GM23338 (cell line): Measurements from ENCODE around the gene AGAP3. TPM values are rescaled to one million over a fixed set of nuclear protein-coding genes. Genes with fewer than 3 reads are reported as not detected.

Experiments used
- ATAC-seq: fragments of 200-7000 bp; cut with Tn5 transposase; 3 replicates; pipeline ENCODE4 v1.9.1; 2020
- DNase-seq: peaks from one replicate; pipeline ENCODE4 v3.0.0-alpha.2; 2015; ENCODE audit warnings: low spot score
- H2AFZ ChIP-seq: fragments of 200-600 bp; sonication (generic); 2 replicates; pipeline ENCODE4 v1.8.0; 2016; ENCODE audit warnings: antibody characterized with exemption, mild to moderate bottlenecking, moderate library complexity
- H3F3A ChIP-seq: fragments of 200-600 bp; sonication (generic); replicated peaks from 2 replicates; pipeline ENCODE4 v1.8.0; 2017; ENCODE audit warnings: antibody characterized with exemption, mixed run types, low read depth
- H3K27ac ChIP-seq: fragments of 200-600 bp; sonication (generic); 2 replicates; pipeline ENCODE4 v1.6.1; 2016; ENCODE audit warnings: low read depth
- H3K27me3 ChIP-seq: fragments of 200-600 bp; sonication (generic); 2 replicates; pipeline ENCODE4 v1.8.0; 2016; ENCODE audit warnings: mild to moderate bottlenecking, mixed run types, moderate library complexity; ENCODE audit not compliant: insufficient read depth
- H3K36me3 ChIP-seq: fragments of 200-600 bp; sonication (generic); 2 replicates; pipeline ENCODE4 v1.8.0; 2016; ENCODE audit warnings: mild to moderate bottlenecking; ENCODE audit not compliant: insufficient read depth
- H3K4me1 ChIP-seq: fragments of 200-600 bp; sonication (generic); 2 replicates; pipeline ENCODE4 v1.8.0; 2016; ENCODE audit warnings: mild to moderate bottlenecking, moderate library complexity; ENCODE audit not compliant: insufficient read depth
- H3K4me2 ChIP-seq: fragments of 200-600 bp; sonication (generic); 2 replicates; pipeline ENCODE4 v1.7.1; 2017; ENCODE audit warnings: mixed run types
- H3K4me3 ChIP-seq: fragments of 200-600 bp; sonication (generic); 2 replicates; pipeline ENCODE4 v1.6.1; 2016; ENCODE audit warnings: mixed run types
- H3K79me2 ChIP-seq: fragments of 200-600 bp; sonication (generic); replicated peaks from 2 replicates; pipeline ENCODE4 v1.8.0; 2017; ENCODE audit warnings: mild to moderate bottlenecking; ENCODE audit not compliant: insufficient read depth
- H3K9me2 ChIP-seq: fragments of 200-600 bp; sonication (generic); 2 replicates; pipeline ENCODE4 v1.8.0; 2017; ENCODE audit not compliant: insufficient read depth
- H4K20me1 ChIP-seq: fragments of 200-600 bp; sonication (generic); replicated peaks from 2 replicates; pipeline ENCODE4 v1.8.0; 2017; ENCODE audit warnings: mild to moderate bottlenecking; ENCODE audit not compliant: insufficient read depth
- H3K27ac Mint-ChIP-seq: 2 replicates; pipeline ENCODE4 v1.8.0; 2020; ENCODE audit warnings: inconsistent platforms, mild to moderate bottlenecking, moderate library complexity, mixed read lengths
- H3K27me3 Mint-ChIP-seq: 3 replicates; pipeline ENCODE4 v1.8.0; 2022; ENCODE audit warnings: low read depth, mild to moderate bottlenecking, moderate library complexity, mixed read lengths, inconsistent platforms; ENCODE audit not compliant: insufficient read depth, poor library complexity
- H3K36me3 Mint-ChIP-seq: 3 replicates; pipeline ENCODE4 v1.8.0; 2021; ENCODE audit warnings: low read depth, mild to moderate bottlenecking, inconsistent platforms, moderate library complexity, mixed read lengths
- H3K4me1 Mint-ChIP-seq: 3 replicates; pipeline ENCODE4 v1.8.0; 2020; ENCODE audit warnings: mild to moderate bottlenecking, inconsistent platforms, mixed read lengths
- H3K4me3 Mint-ChIP-seq: 3 replicates; pipeline ENCODE4 v1.8.0; 2021; ENCODE audit warnings: moderate library complexity, mild to moderate bottlenecking, inconsistent platforms, mixed read lengths
- H3K9me3 Mint-ChIP-seq: 3 replicates; pipeline ENCODE4 v1.8.0; 2020; ENCODE audit warnings: moderate library complexity, mild to moderate bottlenecking, inconsistent platforms, mixed read lengths
- CREB1 ChIP-seq: fragments of 250-450 bp; sonication (Bioruptor Pico); IDR thresholded peaks from 2 replicates; pipeline ENCODE4 v1.5.0; 2020; ENCODE audit warnings: low read depth, mild to moderate bottlenecking, moderate library complexity
- EZH2 ChIP-seq: fragments of 200-600 bp; sonication (generic); IDR thresholded peaks from one replicate; pipeline ENCODE4 v1.8.0; 2017; ENCODE audit warnings: antibody characterized with exemption, mild to moderate bottlenecking, low read depth; ENCODE audit not compliant: unreplicated experiment
- EZH2phosphoT487 ChIP-seq: fragments of 200-600 bp; sonication (generic); IDR thresholded peaks from one replicate; pipeline ENCODE4 v1.8.1; 2018; ENCODE audit warnings: antibody characterized with exemption; ENCODE audit not compliant: unreplicated experiment
- JUNB ChIP-seq: IDR thresholded peaks from one replicate; pipeline ENCODE4 v1.6.1; 2016; ENCODE audit warnings: antibody characterized with exemption; ENCODE audit not compliant: unreplicated experiment
- NANOG ChIP-seq: IDR thresholded peaks from 2 replicates; pipeline ENCODE4 v1.6.1; 2016; ENCODE audit warnings: antibody characterized with exemption, borderline replicate concordance
- POLR2AphosphoS5 ChIP-seq: IDR thresholded peaks from 2 replicates; pipeline ENCODE4 v1.6.1; 2016; ENCODE audit warnings: antibody characterized with exemption, low read depth
- STAT1 ChIP-seq: IDR thresholded peaks from one replicate; pipeline ENCODE4 v1.6.1; 2016; ENCODE audit warnings: antibody characterized with exemption; ENCODE audit not compliant: unreplicated experiment
- ZNF114 ChIP-seq: fragments of 250-450 bp; sonication (Bioruptor Pico); IDR thresholded peaks from 2 replicates; pipeline ENCODE4 v1.5.0; 2020; ENCODE audit warnings: mild to moderate bottlenecking, moderate library complexity
- ZNF331 ChIP-seq: fragments of 250-450 bp; sonication (Bioruptor Pico); IDR thresholded peaks from 2 replicates; pipeline ENCODE4 v1.5.0; 2020; ENCODE audit warnings: low read depth, mild to moderate bottlenecking, moderate library complexity
- polyA plus RNA-seq: library from polyadenylated mRNA; unstranded; fragments of >200 nt; fragmentation: Nextera tagmentation; extraction: Ambion mirVana; gene quantifications from 2 replicates; pipeline ENCODE4 v1.2.1, GENCODE V29; 2016
- total RNA-seq: library from RNA; depleted of rRNA; stranded (reverse); fragments of >200 nt; shearing (Covaris generic); gene quantifications from 2 replicates; pipeline ENCODE4 v1.2.3, GENCODE V29; 2014
- TF ChIP-seq, protein P1 (sequence below): IDR thresholded peaks from 2 replicates; pipeline ENCODE4 v1.6.1; 2016; ENCODE audit warnings: antibody characterized with exemption
- TF ChIP-seq, protein P2 (sequence below), 2 experiments: fragments of 200-600 bp in 1 of 2; sonication (generic) in 1 of 2; conservative IDR thresholded peaks; 2 replicates each; pipeline versions ENCODE4 v1.5.1 to v1.6.1; 2016 to 2017; ENCODE audit warnings: antibody characterized with exemption in 2 of 2, low read depth in 2 of 2, mild to moderate bottlenecking in 2 of 2, moderate library complexity in 1 of 2
- TF ChIP-seq, protein P3 (sequence below): IDR thresholded peaks from one replicate; pipeline ENCODE4 v1.6.1; 2018; ENCODE audit warnings: antibody characterized with exemption; ENCODE audit not compliant: unreplicated experiment
- TF ChIP-seq, protein P4 (sequence below): fragments of 250-450 bp; sonication (Bioruptor Pico); IDR thresholded peaks from 2 replicates; pipeline ENCODE4 v1.5.0; 2020; ENCODE audit warnings: mild to moderate bottlenecking, moderate library complexity

The AGAP3 gene
- total and polyA plus RNA-seq, 2 experiments from 2014 or later: 24.0 to 39.2 TPM

GRCh38 chr7:151074817-151075661, 11.2 kb upstream of the AGAP3 start:
- H3K4me1 Mint-ChIP-seq: peaks cover 28% of the 10 kb centered on the region
- H3K27me3 ChIP-seq: no peaks in the 10 kb centered on the region
- no peaks in the 10 kb centered on the region for H3K9me2 ChIP-seq
- no peak overlapping the region; the same call in 2 of the 3 replicates for H3K4me3 Mint-ChIP-seq
- ATAC-seq: no peak
- peaks cover 2% of the 10 kb centered on the region; the same call in 1 of the 3 replicates for H3K9me3 Mint-ChIP-seq
- peaks cover 49% of the 10 kb centered on the region for H3K36me3 Mint-ChIP-seq
- no peak overlapping the region for H3K4me3 ChIP-seq
- peaks cover 12% of the 10 kb centered on the region for H4K20me1 ChIP-seq
- peaks cover 5% of the 10 kb centered on the region; the same call in 1 of the 2 replicates for H3K36me3 ChIP-seq
- H3F3A ChIP-seq: 0 out of 2 replicates have a peak, but pooled peaks cover 15% of the 10 kb centered on the region
- H3K79me2 ChIP-seq: peaks cover 3% of the 10 kb centered on the region; the same call in 1 of the 2 replicates
- no peak overlapping the region for H2AFZ ChIP-seq
- no peak overlapping the region for H3K4me2 ChIP-seq
- peaks cover 25% of the 10 kb centered on the region for H3K4me1 ChIP-seq
- no peak overlapping the region for H3K27ac Mint-ChIP-seq
- no peak for DNase-seq
- peaks cover 26% of the 10 kb centered on the region for H3K27me3 Mint-ChIP-seq
- no peak overlapping the region for H3K27ac ChIP-seq
- TF ChIP-seq ZNF331 (CRISPR knock-in tag) (no peak), ZNF114 (CRISPR knock-in tag) (no peak), NANOG (no peak), EZH2 (no peak), EZH2phosphoT487 (no peak), JUNB (no peak), STAT1 (no peak), CREB1 (no peak), POLR2AphosphoS5 (no peak)
- TF ChIP-seq, protein P1, sequence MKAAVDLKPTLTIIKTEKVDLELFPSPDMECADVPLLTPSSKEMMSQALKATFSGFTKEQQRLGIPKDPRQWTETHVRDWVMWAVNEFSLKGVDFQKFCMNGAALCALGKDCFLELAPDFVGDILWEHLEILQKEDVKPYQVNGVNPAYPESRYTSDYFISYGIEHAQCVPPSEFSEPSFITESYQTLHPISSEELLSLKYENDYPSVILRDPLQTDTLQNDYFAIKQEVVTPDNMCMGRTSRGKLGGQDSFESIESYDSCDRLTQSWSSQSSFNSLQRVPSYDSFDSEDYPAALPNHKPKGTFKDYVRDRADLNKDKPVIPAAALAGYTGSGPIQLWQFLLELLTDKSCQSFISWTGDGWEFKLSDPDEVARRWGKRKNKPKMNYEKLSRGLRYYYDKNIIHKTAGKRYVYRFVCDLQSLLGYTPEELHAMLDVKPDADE: no peak
- TF ChIP-seq, protein P2, sequence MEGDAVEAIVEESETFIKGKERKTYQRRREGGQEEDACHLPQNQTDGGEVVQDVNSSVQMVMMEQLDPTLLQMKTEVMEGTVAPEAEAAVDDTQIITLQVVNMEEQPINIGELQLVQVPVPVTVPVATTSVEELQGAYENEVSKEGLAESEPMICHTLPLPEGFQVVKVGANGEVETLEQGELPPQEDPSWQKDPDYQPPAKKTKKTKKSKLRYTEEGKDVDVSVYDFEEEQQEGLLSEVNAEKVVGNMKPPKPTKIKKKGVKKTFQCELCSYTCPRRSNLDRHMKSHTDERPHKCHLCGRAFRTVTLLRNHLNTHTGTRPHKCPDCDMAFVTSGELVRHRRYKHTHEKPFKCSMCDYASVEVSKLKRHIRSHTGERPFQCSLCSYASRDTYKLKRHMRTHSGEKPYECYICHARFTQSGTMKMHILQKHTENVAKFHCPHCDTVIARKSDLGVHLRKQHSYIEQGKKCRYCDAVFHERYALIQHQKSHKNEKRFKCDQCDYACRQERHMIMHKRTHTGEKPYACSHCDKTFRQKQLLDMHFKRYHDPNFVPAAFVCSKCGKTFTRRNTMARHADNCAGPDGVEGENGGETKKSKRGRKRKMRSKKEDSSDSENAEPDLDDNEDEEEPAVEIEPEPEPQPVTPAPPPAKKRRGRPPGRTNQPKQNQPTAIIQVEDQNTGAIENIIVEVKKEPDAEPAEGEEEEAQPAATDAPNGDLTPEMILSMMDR (conservative IDR thresholded peaks at IDR 0.05; ENCODE audit: low read depth in 2 of 2): no peak
- TF ChIP-seq, protein P3, sequence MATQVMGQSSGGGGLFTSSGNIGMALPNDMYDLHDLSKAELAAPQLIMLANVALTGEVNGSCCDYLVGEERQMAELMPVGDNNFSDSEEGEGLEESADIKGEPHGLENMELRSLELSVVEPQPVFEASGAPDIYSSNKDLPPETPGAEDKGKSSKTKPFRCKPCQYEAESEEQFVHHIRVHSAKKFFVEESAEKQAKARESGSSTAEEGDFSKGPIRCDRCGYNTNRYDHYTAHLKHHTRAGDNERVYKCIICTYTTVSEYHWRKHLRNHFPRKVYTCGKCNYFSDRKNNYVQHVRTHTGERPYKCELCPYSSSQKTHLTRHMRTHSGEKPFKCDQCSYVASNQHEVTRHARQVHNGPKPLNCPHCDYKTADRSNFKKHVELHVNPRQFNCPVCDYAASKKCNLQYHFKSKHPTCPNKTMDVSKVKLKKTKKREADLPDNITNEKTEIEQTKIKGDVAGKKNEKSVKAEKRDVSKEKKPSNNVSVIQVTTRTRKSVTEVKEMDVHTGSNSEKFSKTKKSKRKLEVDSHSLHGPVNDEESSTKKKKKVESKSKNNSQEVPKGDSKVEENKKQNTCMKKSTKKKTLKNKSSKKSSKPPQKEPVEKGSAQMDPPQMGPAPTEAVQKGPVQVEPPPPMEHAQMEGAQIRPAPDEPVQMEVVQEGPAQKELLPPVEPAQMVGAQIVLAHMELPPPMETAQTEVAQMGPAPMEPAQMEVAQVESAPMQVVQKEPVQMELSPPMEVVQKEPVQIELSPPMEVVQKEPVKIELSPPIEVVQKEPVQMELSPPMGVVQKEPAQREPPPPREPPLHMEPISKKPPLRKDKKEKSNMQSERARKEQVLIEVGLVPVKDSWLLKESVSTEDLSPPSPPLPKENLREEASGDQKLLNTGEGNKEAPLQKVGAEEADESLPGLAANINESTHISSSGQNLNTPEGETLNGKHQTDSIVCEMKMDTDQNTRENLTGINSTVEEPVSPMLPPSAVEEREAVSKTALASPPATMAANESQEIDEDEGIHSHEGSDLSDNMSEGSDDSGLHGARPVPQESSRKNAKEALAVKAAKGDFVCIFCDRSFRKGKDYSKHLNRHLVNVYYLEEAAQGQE: no peak
- TF ChIP-seq, protein P4, sequence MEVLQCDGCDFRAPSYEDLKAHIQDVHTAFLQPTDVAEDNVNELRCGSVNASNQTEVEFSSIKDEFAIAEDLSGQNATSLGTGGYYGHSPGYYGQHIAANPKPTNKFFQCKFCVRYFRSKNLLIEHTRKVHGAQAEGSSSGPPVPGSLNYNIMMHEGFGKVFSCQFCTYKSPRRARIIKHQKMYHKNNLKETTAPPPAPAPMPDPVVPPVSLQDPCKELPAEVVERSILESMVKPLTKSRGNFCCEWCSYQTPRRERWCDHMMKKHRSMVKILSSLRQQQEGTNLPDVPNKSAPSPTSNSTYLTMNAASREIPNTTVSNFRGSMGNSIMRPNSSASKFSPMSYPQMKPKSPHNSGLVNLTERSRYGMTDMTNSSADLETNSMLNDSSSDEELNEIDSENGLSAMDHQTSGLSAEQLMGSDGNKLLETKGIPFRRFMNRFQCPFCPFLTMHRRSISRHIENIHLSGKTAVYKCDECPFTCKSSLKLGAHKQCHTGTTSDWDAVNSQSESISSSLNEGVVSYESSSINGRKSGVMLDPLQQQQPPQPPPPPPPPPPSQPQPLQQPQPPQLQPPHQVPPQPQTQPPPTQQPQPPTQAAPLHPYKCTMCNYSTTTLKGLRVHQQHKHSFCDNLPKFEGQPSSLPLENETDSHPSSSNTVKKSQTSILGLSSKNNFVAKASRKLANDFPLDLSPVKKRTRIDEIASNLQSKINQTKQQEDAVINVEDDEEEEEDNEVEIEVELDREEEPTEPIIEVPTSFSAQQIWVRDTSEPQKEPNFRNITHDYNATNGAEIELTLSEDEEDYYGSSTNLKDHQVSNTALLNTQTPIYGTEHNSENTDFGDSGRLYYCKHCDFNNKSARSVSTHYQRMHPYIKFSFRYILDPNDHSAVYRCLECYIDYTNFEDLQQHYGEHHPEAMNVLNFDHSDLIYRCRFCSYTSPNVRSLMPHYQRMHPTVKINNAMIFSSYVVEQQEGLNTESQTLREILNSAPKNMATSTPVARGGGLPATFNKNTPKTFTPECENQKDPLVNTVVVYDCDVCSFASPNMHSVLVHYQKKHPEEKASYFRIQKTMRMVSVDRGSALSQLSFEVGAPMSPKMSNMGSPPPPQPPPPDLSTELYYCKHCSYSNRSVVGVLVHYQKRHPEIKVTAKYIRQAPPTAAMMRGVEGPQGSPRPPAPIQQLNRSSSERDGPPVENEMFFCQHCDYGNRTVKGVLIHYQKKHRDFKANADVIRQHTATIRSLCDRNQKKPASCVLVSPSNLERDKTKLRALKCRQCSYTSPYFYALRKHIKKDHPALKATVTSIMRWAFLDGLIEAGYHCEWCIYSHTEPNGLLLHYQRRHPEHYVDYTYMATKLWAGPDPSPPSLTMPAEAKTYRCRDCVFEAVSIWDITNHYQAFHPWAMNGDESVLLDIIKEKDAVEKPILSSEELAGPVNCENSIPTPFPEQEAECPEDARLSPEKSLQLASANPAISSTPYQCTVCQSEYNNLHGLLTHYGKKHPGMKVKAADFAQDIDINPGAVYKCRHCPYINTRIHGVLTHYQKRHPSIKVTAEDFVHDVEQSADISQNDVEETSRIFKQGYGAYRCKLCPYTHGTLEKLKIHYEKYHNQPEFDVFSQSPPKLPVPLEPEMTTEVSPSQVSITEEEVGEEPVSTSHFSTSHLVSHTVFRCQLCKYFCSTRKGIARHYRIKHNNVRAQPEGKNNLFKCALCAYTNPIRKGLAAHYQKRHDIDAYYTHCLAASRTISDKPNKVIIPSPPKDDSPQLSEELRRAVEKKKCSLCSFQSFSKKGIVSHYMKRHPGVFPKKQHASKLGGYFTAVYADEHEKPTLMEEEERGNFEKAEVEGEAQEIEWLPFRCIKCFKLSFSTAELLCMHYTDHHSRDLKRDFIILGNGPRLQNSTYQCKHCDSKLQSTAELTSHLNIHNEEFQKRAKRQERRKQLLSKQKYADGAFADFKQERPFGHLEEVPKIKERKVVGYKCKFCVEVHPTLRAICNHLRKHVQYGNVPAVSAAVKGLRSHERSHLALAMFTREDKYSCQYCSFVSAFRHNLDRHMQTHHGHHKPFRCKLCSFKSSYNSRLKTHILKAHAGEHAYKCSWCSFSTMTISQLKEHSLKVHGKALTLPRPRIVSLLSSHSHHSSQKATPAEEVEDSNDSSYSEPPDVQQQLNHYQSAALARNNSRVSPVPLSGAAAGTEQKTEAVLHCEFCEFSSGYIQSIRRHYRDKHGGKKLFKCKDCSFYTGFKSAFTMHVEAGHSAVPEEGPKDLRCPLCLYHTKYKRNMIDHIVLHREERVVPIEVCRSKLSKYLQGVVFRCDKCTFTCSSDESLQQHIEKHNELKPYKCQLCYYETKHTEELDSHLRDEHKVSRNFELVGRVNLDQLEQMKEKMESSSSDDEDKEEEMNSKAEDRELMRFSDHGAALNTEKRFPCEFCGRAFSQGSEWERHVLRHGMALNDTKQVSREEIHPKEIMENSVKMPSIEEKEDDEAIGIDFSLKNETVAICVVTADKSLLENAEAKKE: no peak
